Measurements from ENCODE around the gene GDF9.

The GDF9 gene

DNA sequence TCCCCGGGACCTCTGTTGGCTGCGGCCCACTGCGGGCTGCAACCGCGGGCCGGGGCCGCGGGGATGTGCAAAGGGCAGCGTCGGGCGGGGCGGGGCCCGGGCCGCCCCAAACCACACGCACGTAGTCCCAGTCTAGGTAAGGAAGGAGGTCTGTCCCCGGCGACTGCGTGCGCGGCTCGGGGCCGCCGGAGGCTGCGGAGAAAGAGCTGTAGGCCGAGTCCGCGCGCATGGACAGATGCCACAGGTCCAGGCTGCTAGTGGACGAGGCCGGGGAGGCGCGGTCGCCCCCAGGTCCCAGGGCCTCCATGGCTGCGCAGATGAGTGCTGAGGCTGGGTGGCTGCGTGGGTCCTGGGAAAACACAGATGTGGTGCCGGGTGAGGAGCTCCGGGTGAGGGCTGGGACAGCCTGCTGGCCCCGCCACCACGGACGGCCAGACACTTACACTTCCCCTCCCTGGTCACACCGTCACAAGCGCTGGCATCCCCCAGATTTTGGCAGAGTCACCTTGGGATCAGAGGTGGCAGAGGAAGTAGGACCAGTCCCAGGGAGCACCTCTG lies 40.4 kb downstream of the GDF9 start:
- Histone ChIP-seq H3K27me3 (peaks cover 100% of the 10 kb centered on the region), H3K36me3 (no peaks in the 10 kb centered on the region), H3K27ac (no peak overlapping the region), H3K9me3 (no peaks in the 10 kb centered on the region), H3K4me3 (ENCODE audit: low read depth in 1 of 2, low read length in 1 of 2) (no peak overlapping the region), H3K4me1 (ENCODE audit: control insufficient read depth in 1 of 2, insufficient read depth in 1 of 2, low read depth in 1 of 2, low read length in 1 of 2) (peaks cover 2 to 21% of the 10 kb centered on the region in 2 experiments)
- TF ChIP-seq, protein P1, sequence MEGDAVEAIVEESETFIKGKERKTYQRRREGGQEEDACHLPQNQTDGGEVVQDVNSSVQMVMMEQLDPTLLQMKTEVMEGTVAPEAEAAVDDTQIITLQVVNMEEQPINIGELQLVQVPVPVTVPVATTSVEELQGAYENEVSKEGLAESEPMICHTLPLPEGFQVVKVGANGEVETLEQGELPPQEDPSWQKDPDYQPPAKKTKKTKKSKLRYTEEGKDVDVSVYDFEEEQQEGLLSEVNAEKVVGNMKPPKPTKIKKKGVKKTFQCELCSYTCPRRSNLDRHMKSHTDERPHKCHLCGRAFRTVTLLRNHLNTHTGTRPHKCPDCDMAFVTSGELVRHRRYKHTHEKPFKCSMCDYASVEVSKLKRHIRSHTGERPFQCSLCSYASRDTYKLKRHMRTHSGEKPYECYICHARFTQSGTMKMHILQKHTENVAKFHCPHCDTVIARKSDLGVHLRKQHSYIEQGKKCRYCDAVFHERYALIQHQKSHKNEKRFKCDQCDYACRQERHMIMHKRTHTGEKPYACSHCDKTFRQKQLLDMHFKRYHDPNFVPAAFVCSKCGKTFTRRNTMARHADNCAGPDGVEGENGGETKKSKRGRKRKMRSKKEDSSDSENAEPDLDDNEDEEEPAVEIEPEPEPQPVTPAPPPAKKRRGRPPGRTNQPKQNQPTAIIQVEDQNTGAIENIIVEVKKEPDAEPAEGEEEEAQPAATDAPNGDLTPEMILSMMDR (IDR thresholded peaks at IDR 0.05) = no peak

DNA sequence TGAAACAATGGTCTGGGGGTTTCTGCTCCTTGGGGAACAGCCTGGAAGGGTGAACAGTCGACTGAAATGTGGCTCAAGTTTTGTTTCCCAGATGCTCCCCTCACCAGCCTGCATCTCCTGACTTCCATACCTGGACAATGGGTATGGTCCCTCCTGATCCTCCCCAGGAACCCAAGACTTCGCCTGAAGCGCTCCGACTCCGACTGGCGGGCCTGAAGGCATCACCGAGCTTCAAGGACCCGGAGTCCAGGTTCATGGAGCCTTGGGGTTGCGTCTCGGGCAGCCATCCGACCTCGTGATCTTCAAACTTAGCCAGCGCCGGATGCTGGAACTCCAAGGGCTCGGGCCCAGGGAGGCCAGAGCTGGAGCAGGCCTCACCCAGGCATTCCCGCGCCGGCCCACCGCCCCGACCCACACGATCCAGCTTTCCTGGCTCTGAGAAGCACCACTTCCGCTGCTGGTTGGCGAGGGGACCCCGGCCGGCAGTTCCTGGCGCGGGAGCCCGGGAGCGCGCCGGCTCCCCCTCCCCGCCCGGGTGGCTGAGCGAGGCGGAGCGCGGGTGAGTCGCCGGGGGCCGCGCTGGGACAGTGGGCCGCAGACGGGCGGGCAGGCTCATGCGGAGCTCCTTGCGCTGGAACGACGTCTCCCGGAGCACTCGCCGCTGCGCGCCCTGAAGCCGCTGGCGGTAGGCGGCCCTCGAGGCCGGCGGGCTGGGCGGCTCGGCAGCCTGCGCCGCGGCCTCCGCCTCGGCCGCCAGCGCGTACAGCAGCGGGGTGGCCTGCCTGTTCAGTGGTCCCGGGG lies 41.0 kb downstream of the GDF9 start:
- H3K27ac ChIP-seq = no peak overlapping the region
- TF ChIP-seq, protein P1 (IDR thresholded peaks at IDR 0.05) = no peak
- H3K27me3 ChIP-seq = peaks cover 100% of the 10 kb centered on the region
- H3K36me3 ChIP-seq = no peaks in the 10 kb centered on the region
- H3K4me1 ChIP-seq (ENCODE audit: control insufficient read depth in 1 of 2, insufficient read depth in 1 of 2, low read depth in 1 of 2, low read length in 1 of 2) = peaks cover 0 to 16% of the 10 kb centered on the region in 2 experiments
- no peaks in the 10 kb centered on the region for H3K9me3 ChIP-seq
- H3K4me3 ChIP-seq (ENCODE audit: low read depth in 1 of 2, low read length in 1 of 2) = no peak overlapping the region

DNA sequence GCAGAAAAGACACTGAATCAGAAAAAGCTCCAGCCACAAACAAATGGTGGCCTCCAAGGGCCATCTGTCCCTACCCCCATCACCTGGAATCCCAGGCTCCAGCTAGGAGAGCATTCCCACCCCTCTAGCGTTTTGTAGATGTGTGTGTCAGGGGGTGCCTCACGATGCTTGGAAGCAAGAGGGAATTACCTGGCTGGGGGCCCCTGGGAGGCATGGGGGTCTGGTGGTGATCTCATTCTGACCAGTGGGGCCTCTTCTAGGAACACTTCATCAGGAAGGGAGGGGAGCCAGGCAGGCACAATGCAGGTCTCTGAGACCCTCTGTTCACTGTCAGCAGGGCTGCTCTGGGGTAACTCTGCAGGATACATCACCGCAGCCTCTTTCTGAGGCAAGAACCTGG lies 41.8 kb downstream of the GDF9 start:
- peaks cover 100% of the 10 kb centered on the region for H3K27me3 ChIP-seq

DNA sequence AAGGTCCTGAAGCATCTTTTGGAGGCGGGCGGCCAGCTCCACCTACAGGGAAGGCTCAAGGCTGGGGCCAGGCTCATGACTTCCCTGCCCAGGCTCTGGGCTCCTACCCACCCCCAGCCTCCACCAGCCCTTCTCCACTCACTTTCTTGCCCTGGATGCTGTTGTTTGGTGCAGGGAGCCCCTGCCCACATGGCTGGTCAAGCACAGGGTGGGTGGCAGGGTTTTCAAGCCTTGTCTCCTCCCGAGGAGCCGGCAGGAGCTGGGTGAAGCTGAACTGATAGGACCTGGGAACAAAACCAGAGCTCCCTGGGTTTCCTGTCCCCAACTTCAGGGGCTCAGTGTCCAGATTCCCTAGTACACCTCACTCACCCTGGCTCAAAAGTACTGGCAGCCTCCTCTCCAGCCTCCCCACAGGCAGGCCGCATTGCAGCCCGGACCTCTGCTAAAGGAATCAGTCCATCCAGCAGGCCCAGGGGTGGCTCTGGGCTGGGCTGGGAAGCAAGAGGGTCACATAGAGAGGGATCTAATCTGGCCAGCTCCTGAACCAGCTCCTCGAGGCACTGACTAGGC lies 42.7 kb downstream of the GDF9 start:
- Histone ChIP-seq H3K4me3 (ENCODE audit: low read depth in 1 of 2, low read length in 1 of 2) (no peak overlapping the region), H3K27ac (no peak overlapping the region), H3K9me3 (no peaks in the 10 kb centered on the region), H3K27me3 (peaks cover 100% of the 10 kb centered on the region), H3K36me3 (no peaks in the 10 kb centered on the region), H3K4me1 (ENCODE audit: control insufficient read depth in 1 of 2, insufficient read depth in 1 of 2, low read depth in 1 of 2, low read length in 1 of 2) (peaks cover 0 to 10% of the 10 kb centered on the region in 2 experiments)
- TF ChIP-seq, protein P1 (IDR thresholded peaks at IDR 0.05) = no peak

More for the DNA sequence above, 41.8 kb downstream of the GDF9 start:
- H3K4me1 ChIP-seq (ENCODE audit: control insufficient read depth in 1 of 2, insufficient read depth in 1 of 2, low read depth in 1 of 2, low read length in 1 of 2) = peaks cover 0 to 10% of the 10 kb centered on the region in 2 experiments
- H3K36me3 ChIP-seq = no peaks in the 10 kb centered on the region
- TF ChIP-seq, protein P1 (IDR thresholded peaks at IDR 0.05) = no peak
- no peaks in the 10 kb centered on the region for H3K9me3 ChIP-seq
- no peak overlapping the region for H3K4me3 ChIP-seq (ENCODE audit: low read depth in 1 of 2, low read length in 1 of 2)
- H3K27ac ChIP-seq = no peak overlapping the region

DNA sequence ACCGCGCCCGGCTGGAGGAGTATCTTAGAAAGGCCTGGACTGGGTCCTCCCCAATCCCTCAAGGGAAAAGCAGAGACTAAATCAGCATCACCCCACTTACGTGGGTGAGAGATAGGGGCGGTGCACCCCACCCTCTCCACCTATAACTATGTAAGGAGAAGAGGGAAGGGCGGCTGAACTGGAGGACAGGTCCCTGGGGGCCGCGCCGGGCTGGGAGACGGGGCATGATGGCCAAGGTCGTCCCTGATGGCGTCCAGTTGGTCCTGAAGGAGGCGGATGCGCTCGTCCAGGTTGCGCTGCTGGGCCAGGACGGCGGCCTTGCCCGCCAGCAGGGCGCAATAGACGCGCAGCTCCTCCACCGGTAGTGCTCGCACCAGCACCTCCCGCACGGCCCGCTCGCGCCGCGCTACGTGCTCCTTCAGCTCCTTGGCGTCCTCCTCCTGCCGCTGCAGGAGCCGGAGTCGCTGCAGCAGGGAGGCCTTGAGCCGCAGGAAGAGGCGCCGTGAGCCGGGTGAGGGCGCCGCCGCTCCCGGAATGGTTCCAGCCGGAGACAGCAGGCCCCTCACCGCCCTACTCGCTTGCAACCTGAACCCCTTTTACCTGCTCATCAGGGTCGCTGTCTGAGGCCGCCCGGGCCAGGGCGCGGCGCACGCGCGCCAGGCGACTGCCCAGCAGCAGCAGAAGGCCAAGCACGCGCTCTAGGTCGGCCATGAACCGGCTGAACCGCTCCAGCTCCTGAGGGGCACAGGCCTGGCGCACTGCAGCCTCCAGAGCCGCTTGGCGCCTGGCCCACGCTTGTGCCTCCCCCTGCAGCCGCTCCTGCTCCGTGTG lies 43.4 kb downstream of the GDF9 start:
- Histone ChIP-seq H3K4me1 (ENCODE audit: control insufficient read depth in 1 of 2, insufficient read depth in 1 of 2, low read depth in 1 of 2, low read length in 1 of 2) (peaks cover 0 to 10% of the 10 kb centered on the region in 2 experiments), H3K9me3 (no peaks in the 10 kb centered on the region), H3K36me3 (no peaks in the 10 kb centered on the region), H3K4me3 (ENCODE audit: low read depth in 1 of 2, low read length in 1 of 2) (no peak overlapping the region), H3K27me3 (peaks cover 100% of the 10 kb centered on the region), H3K27ac (no peak overlapping the region)
- TF ChIP-seq, protein P1 (IDR thresholded peaks at IDR 0.05) = no peak
